ENCODE data around the gene MOGAT3.

The MOGAT3 gene

GRCh38 chr7:101159696-101160674, 40.9 kb downstream of the MOGAT3 start:
- DNase-seq = no peak

- DNase-seq = no peak
Measured at GRCh38 chr7:101156866-101157589, 43.8 kb downstream of the MOGAT3 start.

GRCh38 chr7:101156277-101156676, 44.6 kb downstream of the MOGAT3 start:
- DNase-seq = no peak

GRCh38 chr7:101155303-101155702, 45.5 kb downstream of the MOGAT3 start:
- no peak for DNase-seq

GRCh38 chr7:101154693-101155102, 46.1 kb downstream of the MOGAT3 start:
- no peak for DNase-seq

- DNase-seq = peak; percentile 85 to 89
Measured at GRCh38 chr7:101153969-101154692, 46.7 kb downstream of the MOGAT3 start, which contains the start of gene AP1S1. TSS of gene AP1S1 (plus strand) at chr7:101154476. CDS start at chr7:101154515, 39 bp downstream.

GRCh38 chr7:101151908-101152651, 48.8 kb downstream of the MOGAT3 start:
- DNase-seq = no peak

Data from hippocampal formation (tissue), 2 donors.